Choroid plexus epithelial cell (primary cell): Measurements from ENCODE around the gene NID1.

Experiments used
- DNase-seq: peaks from one replicate; pipeline ENCODE4 v3.0.0-alpha.2; 2010; ENCODE audit warnings: low read depth
- H3K4me3 ChIP-seq: 2 replicates; pipeline ENCODE4 v1.5.1; 2011; ENCODE audit warnings: low read depth, mild to moderate bottlenecking, control low read depth, low read length, moderate library complexity
- CTCF ChIP-seq: conservative IDR thresholded peaks from 2 replicates; pipeline ENCODE4 v1.5.1; 2011; ENCODE audit warnings: low read depth, mild to moderate bottlenecking, control low read depth, inconsistent platforms, low read length, moderate library complexity

NID1 gene

DNA sequence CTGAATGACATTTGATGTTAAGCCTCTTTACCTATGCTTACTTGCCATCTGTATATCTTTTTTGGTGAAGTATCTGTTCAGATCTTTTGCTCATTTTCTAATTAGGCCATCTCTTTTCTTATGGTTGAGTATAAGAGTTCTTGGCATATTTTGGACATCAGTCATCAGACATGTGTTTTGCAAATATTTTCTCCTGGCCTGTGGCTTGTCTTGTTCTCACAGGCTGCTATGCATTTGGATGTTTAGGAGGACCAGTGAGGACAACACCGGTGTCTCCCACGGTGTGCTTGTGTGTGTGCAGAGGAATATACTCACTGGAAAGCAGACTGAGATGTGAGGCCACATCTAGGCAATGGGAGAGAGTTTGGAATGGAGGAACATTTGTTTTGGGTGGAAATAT lies 111.1 kb downstream of the NID1 start:
- TF ChIP-seq CTCF = no peak
- H3K4me3 ChIP-seq = no peak overlapping the region
- DNase-seq = peak; percentile 96

DNA sequence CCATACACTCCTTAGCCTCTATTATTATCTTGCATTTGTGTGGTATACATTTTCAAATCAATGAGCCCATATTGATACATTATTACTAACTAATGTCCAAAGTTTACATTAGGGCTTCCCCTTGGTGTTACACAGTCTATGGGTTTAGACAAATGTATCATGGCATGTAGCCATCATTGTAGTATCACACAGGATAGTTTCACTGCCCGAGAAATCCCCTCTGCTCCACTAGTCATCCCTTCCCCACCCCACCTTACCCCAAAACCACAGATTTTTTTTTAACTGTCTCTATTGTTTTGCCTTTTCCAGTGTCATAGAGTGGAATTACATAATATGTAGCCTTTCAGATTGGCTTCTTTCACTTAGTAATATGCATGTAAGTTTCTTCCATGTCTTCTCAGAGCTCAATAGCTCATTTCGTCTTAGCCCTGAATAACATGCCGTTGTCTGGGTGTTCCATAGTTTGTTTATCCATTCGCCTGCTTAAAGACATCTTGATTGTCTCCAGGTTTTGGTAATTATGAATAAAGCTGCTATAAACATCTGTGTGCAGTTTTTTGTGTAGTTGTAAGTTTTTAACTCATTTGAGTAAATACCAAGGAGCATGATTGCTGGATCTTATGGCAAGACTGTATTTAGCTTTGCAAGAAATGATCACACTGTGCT lies 111.8 kb downstream of the NID1 start:
- no peak overlapping the region for H3K4me3 ChIP-seq
- no peak for DNase-seq
- TF ChIP-seq CTCF = no peak

DNA sequence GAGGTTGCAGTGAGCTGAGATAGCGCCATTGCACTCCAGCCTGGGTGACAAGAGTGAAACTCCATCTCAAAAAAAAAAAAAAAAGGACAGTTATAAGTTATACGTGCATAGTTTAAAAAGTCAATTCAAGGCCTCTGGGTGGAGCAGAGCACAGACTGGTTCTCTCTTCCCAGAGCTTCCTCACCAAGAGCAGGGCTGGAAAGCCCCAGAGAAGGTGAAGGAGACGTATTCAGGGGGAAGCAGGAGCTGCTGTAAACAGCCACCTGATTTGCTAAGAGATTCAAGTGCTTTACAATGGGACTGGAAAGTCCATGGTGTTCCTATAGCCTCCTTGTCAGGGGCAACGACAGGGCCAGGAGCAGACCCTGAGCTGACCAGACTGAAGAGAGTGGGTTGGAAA lies 113.2 kb downstream of the NID1 start:
- no peak for TF ChIP-seq CTCF

DNA sequence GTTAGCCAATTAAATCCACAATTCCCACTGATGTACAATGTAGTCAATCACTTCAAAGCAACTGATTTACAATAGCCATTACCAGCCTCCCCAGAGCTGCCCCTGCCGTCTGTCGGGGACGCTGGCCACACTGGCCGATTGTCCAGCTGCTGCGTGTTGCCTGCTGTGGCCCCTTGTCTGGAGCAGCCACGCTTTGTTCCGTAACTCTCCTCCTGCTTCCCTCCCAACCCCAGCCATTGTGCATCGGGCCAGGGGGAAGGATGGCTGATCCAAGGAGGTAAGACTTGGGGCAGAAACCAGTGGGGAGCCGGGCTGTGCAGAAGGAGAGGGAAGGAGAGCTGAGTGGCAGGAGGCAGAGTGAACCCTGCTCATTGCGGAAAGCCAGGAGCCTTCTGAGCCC lies 114.6 kb downstream of the NID1 start:
- H3K4me3 ChIP-seq = no peak overlapping the region
- no peak for TF ChIP-seq CTCF

More for the DNA sequence above, 113.2 kb downstream of the NID1 start:
- H3K4me3 ChIP-seq = no peak overlapping the region
- DNase-seq = no peak

GRCh38 chr1:235948774-235949427 lies 116.0 kb downstream of the NID1 start:
- no peak for DNase-seq
- TF ChIP-seq CTCF = no peak
- H3K4me3 ChIP-seq = no peak overlapping the region

More for the DNA sequence above, 114.6 kb downstream of the NID1 start:
- no peak for DNase-seq

GRCh38 chr1:235947989-235948388 lies 116.9 kb downstream of the NID1 start:
- TF ChIP-seq CTCF = no peak
- DNase-seq = no peak
- no peak overlapping the region for H3K4me3 ChIP-seq

DNA sequence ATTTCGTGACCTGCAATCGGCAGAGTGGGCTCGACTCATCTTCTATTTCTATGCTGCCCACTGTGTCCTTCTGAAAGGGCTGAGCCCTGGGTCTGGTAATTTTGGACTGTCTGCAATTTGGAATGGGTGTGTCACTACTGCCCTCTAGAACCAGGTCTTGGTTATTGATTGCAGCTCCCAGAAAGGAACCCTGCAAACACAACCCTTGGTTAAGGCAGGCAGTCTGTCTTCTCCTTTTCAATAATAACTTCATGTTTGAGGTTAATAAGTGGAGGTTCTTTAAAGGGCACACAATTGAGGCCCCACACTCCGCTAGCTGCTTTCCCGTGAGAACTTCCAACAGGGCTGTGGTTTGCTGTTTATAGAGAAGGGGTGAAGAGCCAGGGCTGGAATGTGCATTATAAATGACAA lies 118.3 kb downstream of the NID1 start:
- peak; percentile 54 for TF ChIP-seq CTCF
- DNase-seq = peak; percentile 96
- H3K4me3 ChIP-seq = no peak overlapping the region
